HEK293T (cell line): ENCODE results near the gene IFI27L2.

Experiments
- CTCF ChIA-PET: fragments of 350-600 bp; formaldehyde crosslinking; extraction: SDS; loops from one replicate; lab custom pipeline; 2021; ENCODE audit warnings: antibody characterized with exemption, inconsistent platforms; lab: Yijun Ruan, JAX
- POLR2A ChIA-PET: fragments of 350-600 bp; formaldehyde crosslinking; extraction: SDS; loops from one replicate; lab custom pipeline; 2020; ENCODE audit warnings: antibody characterized with exemption, inconsistent platforms; lab: Yijun Ruan, JAX
- DNase-seq: peaks from one replicate; pipeline ENCODE4 v3.0.0; 2012; ENCODE audit warnings: mixed read lengths; ENCODE audit errors: extremely low spot score
- ARNT ChIP-seq: fragments of 450-650 bp; IDR thresholded peaks from 2 replicates; pipeline ENCODE4 v1.6.1; 2017; ENCODE audit warnings: mild to moderate bottlenecking
- BHLHE40 ChIP-seq: fragments of 450-650 bp; IDR thresholded peaks from 2 replicates; pipeline ENCODE4 v1.6.1; 2016; ENCODE audit warnings: mild to moderate bottlenecking, moderate library complexity, borderline replicate concordance
- CTBP1 ChIP-seq: fragments of 450-650 bp; IDR thresholded peaks from 2 replicates; pipeline ENCODE4 v1.6.1; 2016; ENCODE audit warnings: borderline replicate concordance
- ELF4 ChIP-seq: fragments of 450-650 bp; IDR thresholded peaks from 2 replicates; pipeline ENCODE4 v1.6.1; 2017; ENCODE audit warnings: antibody characterized with exemption
- FOXA1 ChIP-seq: fragments of 450-650 bp; IDR thresholded peaks from 2 replicates; pipeline ENCODE4 v1.6.1; 2016; ENCODE audit warnings: mild to moderate bottlenecking
- FOXK2 ChIP-seq: fragments of 450-650 bp; IDR thresholded peaks from 2 replicates; pipeline ENCODE4 v1.6.1; 2016; ENCODE audit warnings: mild to moderate bottlenecking
- FOXM1 ChIP-seq: fragments of 450-650 bp; IDR thresholded peaks from 2 replicates; pipeline ENCODE4 v1.6.1; 2017; ENCODE audit warnings: mild to moderate bottlenecking, borderline replicate concordance
- HDGF ChIP-seq: fragments of 450-650 bp; IDR thresholded peaks from 2 replicates; pipeline ENCODE4 v1.6.1; 2017; ENCODE audit warnings: antibody characterized with exemption, borderline replicate concordance
- L3MBTL2 ChIP-seq: fragments of 450-650 bp; conservative IDR thresholded peaks from 2 replicates; pipeline ENCODE4 v1.6.1; 2016; ENCODE audit warnings: mild to moderate bottlenecking
- LEF1 ChIP-seq: fragments of 450-650 bp; IDR thresholded peaks from 2 replicates; pipeline ENCODE4 v1.6.1; 2017; ENCODE audit warnings: mild to moderate bottlenecking, borderline replicate concordance
- NFRKB ChIP-seq: fragments of 450-650 bp; IDR thresholded peaks from 2 replicates; pipeline ENCODE4 v1.6.1; 2016; ENCODE audit warnings: mild to moderate bottlenecking, moderate library complexity
- SP1 ChIP-seq: fragments of 450-650 bp; IDR thresholded peaks from 2 replicates; pipeline ENCODE4 v1.6.1; 2017
- SUZ12 ChIP-seq: fragments of 450-650 bp; IDR thresholded peaks from 2 replicates; pipeline ENCODE4 v1.6.1; 2016; ENCODE audit warnings: mild to moderate bottlenecking
- TARDBP ChIP-seq: fragments of 450-650 bp; IDR thresholded peaks from 2 replicates; pipeline ENCODE4 v1.6.1; 2016
- ZNF384 ChIP-seq: fragments of 450-650 bp; IDR thresholded peaks from 2 replicates; pipeline ENCODE4 v1.6.1; 2016
- TF ChIP-seq, protein P1 (sequence below): fragments of 450-650 bp; IDR thresholded peaks from 2 replicates; pipeline ENCODE4 v1.6.1; 2016

The IFI27L2 gene

GRCh38 chr14:94129111-94129757, at the start of gene IFI27L2:
Gene IFI27L2 (minus strand): TSS chr14:94129604. CDS start chr14:94129564, 40 bp downstream.
- ChIA-PET POLR2A (interaction anchor here (0.9 to 1.7 kb wide), 3 partner anchors 18 to 50 kb away, joined by 3 to 9 read pairs (median 5); partner anchors contain the start of genes DDX24, IFI27 and IFI27L1), CTCF (interaction anchor here (0.6 to 1.3 kb wide), 6 partner anchors 7 to 92 kb away, joined by 3 to 5 read pairs (median 3); no protein-coding TSS in a partner anchor)
- peak; percentile 77 for DNase-seq
- TF ChIP-seq ZNF384 (no peak), SUZ12 (no peak), HDGF (no peak), FOXK2 (no peak), FOXM1 (no peak), CTBP1 (no peak), L3MBTL2 (no peak), LEF1 (no peak), SP1 (no peak), TARDBP (no peak), FOXA1 (no peak), NFRKB (no peak), ARNT (no peak), ELF4 (no peak), BHLHE40 (no peak)
- TF ChIP-seq, protein P1, sequence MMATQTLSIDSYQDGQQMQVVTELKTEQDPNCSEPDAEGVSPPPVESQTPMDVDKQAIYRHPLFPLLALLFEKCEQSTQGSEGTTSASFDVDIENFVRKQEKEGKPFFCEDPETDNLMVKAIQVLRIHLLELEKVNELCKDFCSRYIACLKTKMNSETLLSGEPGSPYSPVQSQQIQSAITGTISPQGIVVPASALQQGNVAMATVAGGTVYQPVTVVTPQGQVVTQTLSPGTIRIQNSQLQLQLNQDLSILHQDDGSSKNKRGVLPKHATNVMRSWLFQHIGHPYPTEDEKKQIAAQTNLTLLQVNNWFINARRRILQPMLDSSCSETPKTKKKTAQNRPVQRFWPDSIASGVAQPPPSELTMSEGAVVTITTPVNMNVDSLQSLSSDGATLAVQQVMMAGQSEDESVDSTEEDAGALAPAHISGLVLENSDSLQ: no peak

GRCh38 chr14:94177806-94178205, 48.4 kb upstream of the IFI27L2 start:
- ChIA-PET CTCF (no interaction called here), POLR2A (no interaction called here)
- TF ChIP-seq SUZ12 (no peak), TARDBP (no peak), FOXA1 (no peak), LEF1 (no peak), BHLHE40 (no peak), ZNF384 (no peak), ARNT (no peak), NFRKB (no peak)
- DNase-seq: no peak

GRCh38 chr14:94176808-94177207, 47.4 kb upstream of the IFI27L2 start:
- CTCF ChIA-PET: no interaction called here
- DNase-seq: no peak
- no peak for TF ChIP-seq CTBP1
- POLR2A ChIA-PET: no interaction called here

- DNase-seq: no peak
- ChIA-PET CTCF (interaction anchor here (1.3 kb wide), 1 partner anchor 44 kb away, joined by 7 read pairs; no protein-coding TSS in a partner anchor), POLR2A (interaction anchor here (1.8 kb wide), 1 partner anchor 39 kb away, joined by 9 read pairs; no protein-coding TSS in a partner anchor)
- TF ChIP-seq FOXK2 (no peak), HDGF (no peak), NFRKB (no peak), FOXA1 (no peak), CTBP1 (no peak), TARDBP (no peak), ZNF384 (no peak), FOXM1 (no peak), LEF1 (no peak), ARNT (no peak), L3MBTL2 (no peak), SP1 (no peak), SUZ12 (no peak), BHLHE40 (no peak), ELF4 (no peak)
- TF ChIP-seq, protein P1: no peak
Measured at GRCh38 chr14:94175747-94176146, 46.3 kb upstream of the IFI27L2 start.

GRCh38 chr14:94175011-94175745, 45.8 kb upstream of the IFI27L2 start:
- POLR2A ChIA-PET: interaction anchor here (1.2 to 1.8 kb wide), 3 partner anchors 33 to 94 kb away, joined by 3 to 9 read pairs (median 5); partner anchors contain the start of genes DDX24 and IFI27L1
- DNase-seq: peak; percentile 19
- CTCF ChIA-PET: interaction anchor here (0.8 to 1.3 kb wide), 2 partner anchors 39 to 43 kb away, joined by 3 to 7 read pairs; no protein-coding TSS in a partner anchor
- TF ChIP-seq L3MBTL2: no peak; the same call in 1 of the 2 replicates
- TF ChIP-seq FOXM1: no peak
- no peak for TF ChIP-seq ARNT
- no peak for TF ChIP-seq FOXA1
- TF ChIP-seq LEF1: no peak
- no peak for TF ChIP-seq HDGF
- no peak for TF ChIP-seq CTBP1
- TF ChIP-seq FOXK2: no peak
- TF ChIP-seq SP1: no peak
- TF ChIP-seq NFRKB: no peak
- TF ChIP-seq ELF4: no peak
- TF ChIP-seq SUZ12: no peak
- TF ChIP-seq, protein P1: no peak
- TF ChIP-seq ZNF384: no peak
- TF ChIP-seq BHLHE40: no peak
- TF ChIP-seq TARDBP: no peak
